BJ (cell line): ENCODE data around the gene CEP112. TPM values are rescaled to one million over a fixed set of nuclear protein-coding genes. Genes with fewer than 3 reads are reported as not detected.

ENCODE experiments used
- CTCF ChIA-PET: fragments of 350-600 bp; formaldehyde crosslinking; extraction: SDS; loops from one replicate; lab custom pipeline; 2021; ENCODE audit warnings: antibody characterized with exemption, inconsistent platforms; lab: Yijun Ruan, JAX
- POLR2A ChIA-PET: fragments of 300-600 bp; sonication (Branson Sonifier 250); formaldehyde crosslinking; extraction: SDS; loops from one replicate; lab custom pipeline; 2021; ENCODE audit warnings: antibody characterized with exemption; lab: Charles Lee
- DNase-seq: peaks from one replicate; pipeline ENCODE4 v3.0.0-alpha.2; 2011; ENCODE audit warnings: low read depth
- H3K27me3 ChIP-seq: 2 replicates; pipeline ENCODE4 v1.6.0; 2011; ENCODE audit warnings: low read length; ENCODE audit not compliant: control insufficient read depth, insufficient read depth
- H3K36me3 ChIP-seq: 2 replicates; pipeline ENCODE4 v1.5.1; 2011; ENCODE audit warnings: low read length; ENCODE audit not compliant: control insufficient read depth, insufficient read depth
- H3K4me3 ChIP-seq: 2 replicates; pipeline ENCODE4 v1.5.1; 2011; ENCODE audit warnings: low read depth, mild to moderate bottlenecking, control low read depth, low read length
- polyA plus RNA-seq: library from polyadenylated mRNA; depleted of rRNA; stranded (reverse); fragments of >200 nt; gene quantifications from 2 replicates; pipeline ENCODE4 v1.2.3, GENCODE V29; 2011
- TF ChIP-seq, protein P1 (sequence below): IDR thresholded peaks from 2 replicates; pipeline ENCODE4 v1.5.1; 2011; ENCODE audit warnings: low read depth, mild to moderate bottlenecking, control low read depth, inconsistent platforms, low read length, moderate library complexity; ENCODE audit not compliant: insufficient read depth

Gene CEP112
- polyA plus RNA-seq, 1 experiment, result 3.3 TPM

DNA sequence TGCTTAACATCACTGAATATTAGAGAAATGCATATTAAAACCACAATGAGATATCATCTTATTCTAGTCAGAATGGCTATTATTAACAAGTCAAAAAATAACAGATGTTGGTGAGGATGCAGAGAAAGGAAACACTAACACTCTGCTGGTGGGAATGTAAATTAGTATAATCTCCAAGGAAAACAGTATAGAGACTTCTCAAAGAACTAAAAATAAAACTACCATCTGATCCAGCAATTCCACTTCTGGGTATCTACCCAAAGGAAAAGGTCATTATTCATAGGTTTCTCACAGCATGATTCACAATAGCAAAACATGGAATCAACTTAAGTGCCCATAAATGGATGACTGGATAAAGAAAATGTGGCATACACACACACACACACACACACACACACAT lies 166.4 kb downstream of the CEP112 start:
- no peaks in the 10 kb centered on the region for H3K27me3 ChIP-seq
- DNase-seq, result no peak
- no peak overlapping the region for H3K4me3 ChIP-seq
- H3K36me3 ChIP-seq, result no peaks in the 10 kb centered on the region
- TF ChIP-seq, protein P1, sequence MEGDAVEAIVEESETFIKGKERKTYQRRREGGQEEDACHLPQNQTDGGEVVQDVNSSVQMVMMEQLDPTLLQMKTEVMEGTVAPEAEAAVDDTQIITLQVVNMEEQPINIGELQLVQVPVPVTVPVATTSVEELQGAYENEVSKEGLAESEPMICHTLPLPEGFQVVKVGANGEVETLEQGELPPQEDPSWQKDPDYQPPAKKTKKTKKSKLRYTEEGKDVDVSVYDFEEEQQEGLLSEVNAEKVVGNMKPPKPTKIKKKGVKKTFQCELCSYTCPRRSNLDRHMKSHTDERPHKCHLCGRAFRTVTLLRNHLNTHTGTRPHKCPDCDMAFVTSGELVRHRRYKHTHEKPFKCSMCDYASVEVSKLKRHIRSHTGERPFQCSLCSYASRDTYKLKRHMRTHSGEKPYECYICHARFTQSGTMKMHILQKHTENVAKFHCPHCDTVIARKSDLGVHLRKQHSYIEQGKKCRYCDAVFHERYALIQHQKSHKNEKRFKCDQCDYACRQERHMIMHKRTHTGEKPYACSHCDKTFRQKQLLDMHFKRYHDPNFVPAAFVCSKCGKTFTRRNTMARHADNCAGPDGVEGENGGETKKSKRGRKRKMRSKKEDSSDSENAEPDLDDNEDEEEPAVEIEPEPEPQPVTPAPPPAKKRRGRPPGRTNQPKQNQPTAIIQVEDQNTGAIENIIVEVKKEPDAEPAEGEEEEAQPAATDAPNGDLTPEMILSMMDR, result no peak
- ChIA-PET POLR2A (no interaction called here), CTCF (no interaction called here)

DNA sequence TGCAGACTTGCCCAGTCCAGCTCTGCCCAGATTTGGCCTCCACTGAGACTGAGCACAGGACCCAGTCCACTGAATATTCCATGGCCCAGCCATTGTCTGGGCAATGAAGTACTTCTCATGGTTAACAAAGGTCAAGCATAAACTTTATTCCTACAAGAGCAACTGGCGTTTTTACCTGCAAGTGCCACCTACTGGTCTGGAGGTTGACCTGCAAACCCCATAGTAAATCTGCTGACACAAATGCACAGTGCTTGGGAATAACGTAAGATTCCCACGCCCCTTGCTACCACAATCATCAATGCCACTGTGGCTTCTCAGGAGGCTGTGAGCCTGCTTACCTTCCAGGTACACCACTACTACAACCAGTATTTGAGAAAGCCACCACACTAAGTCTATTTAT lies 170.2 kb downstream of the CEP112 start:
- TF ChIP-seq, protein P1, result no peak
- no peak for DNase-seq
- POLR2A ChIA-PET, result no interaction called here
- Histone ChIP-seq H3K27me3 (no peaks in the 10 kb centered on the region), H3K4me3 (no peak overlapping the region), H3K36me3 (no peaks in the 10 kb centered on the region)
- CTCF ChIA-PET, result no interaction called here

DNA sequence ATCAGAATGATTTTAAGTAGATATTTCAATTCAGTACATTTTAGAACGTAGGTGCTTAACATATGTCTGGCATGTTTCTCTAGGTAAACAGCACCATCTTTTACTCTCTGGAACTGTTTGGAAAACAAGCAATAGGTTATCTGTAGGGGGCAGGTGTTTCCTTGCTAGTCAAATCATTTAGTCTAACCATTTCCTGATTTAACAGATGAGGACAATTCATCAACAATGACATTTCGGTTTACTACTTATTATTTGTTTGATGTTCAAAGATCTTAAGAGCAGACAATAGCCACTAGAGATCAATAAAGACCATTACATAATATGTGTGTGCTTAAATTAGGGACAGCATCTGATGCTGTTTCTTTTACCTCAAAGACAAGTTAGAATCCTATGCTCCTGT lies 173.1 kb downstream of the CEP112 start:
- CTCF ChIA-PET, result no interaction called here

DNA sequence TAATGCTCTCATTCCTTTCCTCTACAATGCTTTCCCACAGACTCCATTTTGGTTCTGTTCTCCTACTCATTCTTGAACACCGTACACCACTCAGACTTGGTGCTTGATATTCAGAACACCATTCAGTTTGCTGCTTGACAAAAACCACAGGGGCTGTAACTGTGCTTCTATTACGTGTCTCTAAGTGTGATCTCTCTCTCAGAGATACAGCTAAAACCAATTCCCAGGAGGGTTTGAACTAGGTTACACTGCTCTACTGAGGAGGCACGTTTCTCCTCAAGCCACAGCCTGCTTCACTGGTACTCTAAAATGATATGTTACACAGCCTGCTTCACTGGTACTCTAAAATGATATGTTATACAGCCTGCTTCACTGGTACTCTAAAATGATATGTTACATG lies 175.7 kb downstream of the CEP112 start:
- no peaks in the 10 kb centered on the region for H3K27me3 ChIP-seq
- TF ChIP-seq, protein P1, result no peak
- no peak for DNase-seq
- CTCF ChIA-PET, result no interaction called here
- H3K4me3 ChIP-seq, result no peak overlapping the region
- H3K36me3 ChIP-seq, result no peaks in the 10 kb centered on the region
- POLR2A ChIA-PET, result no interaction called here

More for the DNA sequence above, 173.1 kb downstream of the CEP112 start:
- Histone ChIP-seq H3K4me3 (no peak overlapping the region), H3K36me3 (no peaks in the 10 kb centered on the region), H3K27me3 (no peaks in the 10 kb centered on the region)
- no peak for DNase-seq
- POLR2A ChIA-PET, result no interaction called here
- TF ChIP-seq, protein P1, result no peak

DNA sequence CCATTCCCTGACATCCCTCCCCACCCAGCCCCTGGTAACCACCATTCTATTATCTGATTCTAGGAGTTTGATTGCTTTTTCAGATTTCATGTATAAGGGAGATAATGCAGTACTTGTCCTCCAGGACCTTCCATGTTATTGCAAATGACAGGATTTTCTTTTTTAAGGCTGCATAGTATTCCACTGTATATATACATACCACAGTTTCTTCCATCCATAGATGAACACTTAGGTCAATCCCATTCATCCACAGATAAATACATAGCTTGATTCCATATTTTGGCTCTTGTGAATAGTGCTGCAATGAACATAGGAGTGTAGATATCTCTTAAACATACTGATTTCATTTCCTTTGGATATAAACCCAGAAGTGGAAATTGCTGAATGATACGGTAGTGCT lies 183.3 kb downstream of the CEP112 start:
- no peak for DNase-seq
- ChIA-PET POLR2A (no interaction called here), CTCF (no interaction called here)
- Histone ChIP-seq H3K4me3 (no peak overlapping the region), H3K36me3 (no peaks in the 10 kb centered on the region), H3K27me3 (no peaks in the 10 kb centered on the region)
- TF ChIP-seq, protein P1, result no peak
